NCI-H82 treated with DMSO at 0.1 percent for 48 hours (cell line): Measurements from ENCODE around the gene EVA1B.

ENCODE experiments used
- DNase-seq: peaks from one replicate; lab custom pipeline; 2025; ENCODE audit not compliant: unreplicated experiment; lab: John Stamatoyannopoulos, UW

Gene EVA1B

GRCh38 chr1:36346741-36347370 lies 23.4 kb upstream of the EVA1B start:
- no peak for DNase-seq

GRCh38 chr1:36345353-36345752 lies 21.9 kb upstream of the EVA1B start:
- no peak for DNase-seq

- DNase-seq: no peak
Measured at GRCh38 chr1:36344395-36344680, 20.9 kb upstream of the EVA1B start.

DNA sequence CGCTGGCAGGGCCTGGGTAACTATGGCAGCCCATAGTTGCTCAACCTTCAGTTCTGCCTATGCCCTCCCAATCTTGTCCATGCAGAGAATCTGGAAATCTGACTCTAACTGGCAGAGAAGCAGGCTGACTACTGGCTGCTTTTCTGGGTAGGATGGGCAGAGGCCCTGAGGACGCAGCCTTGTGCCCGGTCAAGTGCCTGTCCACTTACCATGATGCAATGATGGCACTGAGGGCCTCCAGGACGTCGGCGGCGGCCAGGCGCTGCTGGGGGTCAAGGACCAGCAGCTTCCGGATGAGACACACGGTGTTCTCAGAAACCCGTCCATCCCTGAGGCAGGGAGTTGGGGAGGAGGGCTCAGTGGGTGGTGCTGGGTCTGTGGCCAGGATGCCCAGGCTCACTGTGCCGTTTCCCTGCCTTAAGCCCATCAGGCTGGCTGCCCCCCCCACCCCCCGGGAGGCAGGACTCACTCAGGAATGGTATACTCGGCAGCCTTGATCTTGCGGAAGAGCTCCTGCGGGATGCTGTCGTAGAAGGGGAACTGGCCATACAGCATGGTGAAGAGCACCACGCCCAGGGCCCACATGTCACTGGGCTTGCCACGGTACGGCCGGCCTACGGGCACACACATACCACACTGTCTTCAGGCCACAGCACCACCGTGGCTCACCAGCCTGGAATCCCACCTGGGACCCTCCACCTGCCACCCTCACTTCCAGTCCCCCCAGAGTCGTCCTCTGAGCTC lies 20.4 kb upstream of the EVA1B start:
- no peak for DNase-seq

DNA sequence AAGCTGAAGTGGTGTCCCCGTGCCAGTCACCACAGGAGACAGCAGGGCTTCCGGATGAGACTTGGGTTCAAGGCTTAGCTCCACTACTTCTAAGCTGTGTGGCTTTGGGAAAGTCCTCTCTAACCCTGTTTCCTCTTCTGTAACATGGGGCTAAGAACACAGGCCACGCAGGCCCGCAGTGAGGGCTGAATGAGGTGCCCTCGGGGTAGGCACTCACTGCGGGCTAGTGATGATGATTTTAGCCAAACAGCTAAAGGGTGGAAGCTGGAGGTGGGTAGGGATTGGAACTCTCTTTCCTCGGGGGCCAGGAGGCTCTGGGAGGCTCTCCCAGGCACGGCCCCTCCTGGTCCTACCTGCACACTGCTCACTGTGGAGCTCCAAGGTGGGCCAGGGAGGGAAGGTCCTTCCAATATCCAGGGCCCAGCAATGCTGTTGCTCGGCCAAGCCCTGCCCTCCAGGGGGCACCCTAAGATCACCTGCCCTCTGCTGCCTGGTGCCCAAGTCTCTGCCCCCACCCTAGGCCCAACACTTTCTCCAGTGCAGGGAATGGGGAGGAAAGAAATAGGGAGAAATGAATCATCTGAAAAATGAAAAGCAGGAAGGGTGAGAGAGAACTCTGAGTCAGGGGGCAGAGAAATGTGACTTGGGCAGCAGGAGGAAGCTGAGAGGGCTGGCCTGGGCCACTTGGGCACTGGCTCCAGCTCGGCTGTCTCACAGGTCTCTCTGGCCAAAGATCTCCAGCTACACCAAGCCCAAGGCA lies 19.2 kb upstream of the EVA1B start:
- DNase-seq: no peak

- no peak for DNase-seq
Measured at GRCh38 chr1:36341626-36342320, 18.3 kb upstream of the EVA1B start.

DNA sequence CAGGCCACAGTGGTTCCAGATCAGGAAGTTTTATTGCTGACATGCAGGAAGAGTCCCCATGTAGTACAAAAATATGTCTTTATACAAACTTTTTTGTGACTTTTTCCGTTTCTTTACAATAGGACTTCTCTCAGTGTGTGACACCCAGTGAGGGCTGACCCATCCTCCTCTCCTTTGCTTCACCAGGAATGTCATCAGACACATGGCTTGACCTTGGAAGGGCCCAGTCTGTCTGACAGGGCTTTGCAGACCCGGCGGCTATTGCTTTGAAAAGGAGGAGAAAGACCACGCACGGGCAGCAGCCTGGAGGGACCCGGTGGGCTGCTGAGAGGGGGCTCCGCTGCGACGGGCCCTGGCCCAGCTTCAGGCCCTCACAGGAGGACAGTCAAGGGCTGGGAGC lies 16.2 kb upstream of the EVA1B start:
- no peak for DNase-seq

DNA sequence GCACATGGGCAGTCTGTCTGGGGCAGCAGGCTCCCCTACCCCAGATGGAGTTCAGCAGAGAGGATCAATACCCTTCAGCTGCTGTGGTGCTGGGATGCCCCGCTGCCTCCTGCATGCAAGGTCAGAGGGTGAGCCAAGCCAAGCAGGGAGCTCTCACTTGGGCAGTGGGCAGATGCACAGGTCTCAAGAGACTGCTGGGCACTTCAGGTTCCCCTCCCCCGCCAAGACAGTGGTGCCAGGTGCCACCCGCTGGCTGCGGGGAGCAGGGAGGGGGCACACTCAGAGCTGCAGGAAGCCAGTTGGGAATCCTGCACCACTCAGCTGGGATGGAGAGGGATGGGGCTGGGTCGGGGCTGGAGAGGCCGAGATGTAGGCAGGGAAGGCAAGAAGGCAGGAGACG lies 15.8 kb upstream of the EVA1B start:
- DNase-seq: no peak

- DNase-seq: no peak
Measured at GRCh38 chr1:36337830-36338229, 14.4 kb upstream of the EVA1B start.

GRCh38 chr1:36330940-36331339 lies 7.5 kb upstream of the EVA1B start:
- peak; percentile 79 for DNase-seq

DNA sequence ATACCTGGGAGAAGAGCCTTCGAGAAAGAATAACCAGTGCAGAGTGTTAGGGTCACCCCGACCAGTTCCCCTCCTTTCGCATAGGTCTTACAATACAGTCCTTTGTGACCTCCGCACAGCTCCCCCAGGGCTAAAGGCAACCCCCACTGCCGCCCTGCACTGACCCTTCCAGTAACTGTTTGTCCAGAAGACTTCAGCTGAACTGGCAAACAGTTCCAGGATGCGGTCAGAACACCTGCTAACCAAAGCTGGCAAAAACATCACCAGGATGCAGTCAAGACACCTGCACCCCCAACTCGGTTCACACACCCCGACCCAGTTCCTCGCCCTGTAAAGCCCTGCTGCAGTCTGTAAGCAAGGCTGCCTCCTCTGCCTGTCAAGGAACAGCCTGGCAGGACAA lies 6.4 kb upstream of the EVA1B start:
- DNase-seq: no peak

DNA sequence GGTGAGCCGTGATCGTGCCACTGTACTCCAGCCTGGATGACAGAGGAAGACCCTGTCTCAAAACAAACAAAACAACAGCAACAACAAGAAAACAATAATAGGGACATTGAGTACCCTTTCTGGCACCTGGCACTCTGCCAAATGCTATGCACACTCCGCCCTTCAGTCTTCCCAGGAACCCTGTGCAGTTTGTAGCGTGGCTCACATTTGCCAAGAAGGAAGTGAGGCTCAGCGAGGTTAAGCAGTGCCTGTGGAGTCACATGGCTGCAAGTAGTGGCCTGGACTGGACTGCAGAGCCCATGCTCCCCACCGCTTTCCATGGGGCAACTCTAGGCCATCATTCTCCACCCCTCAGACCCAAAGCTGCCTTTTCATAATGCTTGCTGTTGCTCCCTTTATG lies 5.3 kb upstream of the EVA1B start:
- no peak for DNase-seq

- no peak for DNase-seq
Measured at GRCh38 chr1:36328088-36328480, 4.6 kb upstream of the EVA1B start.

- no peak for DNase-seq
Measured at GRCh38 chr1:36327421-36328087, 4.1 kb upstream of the EVA1B start.

- DNase-seq: no peak
Measured at GRCh38 chr1:36326499-36326898, 3.1 kb upstream of the EVA1B start.

DNA sequence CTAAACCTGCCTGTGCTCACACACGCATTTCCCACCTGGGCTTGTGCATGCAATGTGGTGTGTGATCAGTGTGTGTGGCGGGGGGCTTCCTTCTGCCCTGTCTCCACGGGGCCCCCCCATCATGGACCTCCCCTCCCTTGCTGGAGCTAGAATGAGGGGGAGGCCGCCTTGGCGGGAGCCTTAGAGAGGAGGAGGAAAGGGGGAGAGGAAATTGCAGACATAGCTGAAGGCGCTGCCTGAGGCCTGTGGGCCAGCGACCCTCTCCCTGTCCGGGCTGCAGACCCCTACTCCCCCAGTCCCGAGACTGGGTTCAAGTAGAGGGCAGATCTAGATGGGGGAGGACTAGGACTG lies 883 bp upstream of the EVA1B start:
- DNase-seq: no peak

GRCh38 chr1:36322786-36323635 lies 434 bp downstream of the EVA1B start:
- no peak for DNase-seq

GRCh38 chr1:36322041-36322785 lies 1.2 kb downstream of the EVA1B start:
- no peak for DNase-seq

- DNase-seq: no peak
Measured at GRCh38 chr1:36321119-36321951, 2.1 kb downstream of the EVA1B start.
